ENCODE measurements around the gene WNT5A. TPM values are rescaled to one million over a fixed set of nuclear protein-coding genes. Genes with fewer than 3 reads are reported as not detected.

Gene WNT5A
- total RNA-seq, 1 donor from 2014 or later = 10.7 TPM

DNA sequence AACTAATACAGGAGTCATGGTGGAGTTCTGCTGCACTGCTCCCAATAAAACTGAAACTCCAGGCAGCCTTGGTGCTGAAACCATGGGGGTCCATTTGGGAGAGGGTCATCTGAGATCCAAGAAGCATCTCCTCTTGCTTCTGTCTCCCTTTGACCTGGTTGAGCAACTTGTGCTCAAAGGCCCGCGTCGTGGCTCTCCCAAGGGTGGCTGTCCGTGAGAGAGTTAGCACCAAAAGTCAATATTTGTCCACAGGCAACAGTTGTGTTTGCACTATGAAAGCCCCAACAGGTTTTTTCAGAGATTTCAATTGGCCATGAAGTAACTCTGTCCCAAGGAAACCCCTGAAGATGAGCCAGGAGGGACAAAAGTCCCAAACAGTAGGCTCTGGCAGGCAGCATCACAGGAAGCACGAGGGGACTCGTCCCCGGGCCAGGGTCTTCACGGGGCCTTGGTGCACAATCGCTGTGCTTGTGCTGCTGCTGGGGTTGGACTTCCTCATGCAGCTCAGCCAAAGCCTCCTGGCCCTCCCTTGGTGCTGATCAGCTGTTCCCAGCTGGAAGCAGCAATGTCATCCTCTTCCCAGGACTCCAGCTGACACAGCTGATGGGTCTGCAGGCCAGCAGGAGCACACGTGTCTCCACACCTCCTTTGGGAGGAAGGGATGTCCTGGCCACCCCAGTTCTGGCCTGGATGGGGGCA is 39.4 kb upstream of the WNT5A start:
- no peak overlapping the region for H3K4me3 ChIP-seq (ENCODE audit: low read depth, low read length)
- no peaks in the 10 kb centered on the region for H3K27me3 ChIP-seq (ENCODE audit: control insufficient read depth, insufficient read depth, low read length)
- no peaks in the 10 kb centered on the region for H3K36me3 ChIP-seq (ENCODE audit: control insufficient read depth, insufficient read depth, low read length)
- DNase-seq (ENCODE audit: low read depth) = no peak
- TF ChIP-seq, protein P1, sequence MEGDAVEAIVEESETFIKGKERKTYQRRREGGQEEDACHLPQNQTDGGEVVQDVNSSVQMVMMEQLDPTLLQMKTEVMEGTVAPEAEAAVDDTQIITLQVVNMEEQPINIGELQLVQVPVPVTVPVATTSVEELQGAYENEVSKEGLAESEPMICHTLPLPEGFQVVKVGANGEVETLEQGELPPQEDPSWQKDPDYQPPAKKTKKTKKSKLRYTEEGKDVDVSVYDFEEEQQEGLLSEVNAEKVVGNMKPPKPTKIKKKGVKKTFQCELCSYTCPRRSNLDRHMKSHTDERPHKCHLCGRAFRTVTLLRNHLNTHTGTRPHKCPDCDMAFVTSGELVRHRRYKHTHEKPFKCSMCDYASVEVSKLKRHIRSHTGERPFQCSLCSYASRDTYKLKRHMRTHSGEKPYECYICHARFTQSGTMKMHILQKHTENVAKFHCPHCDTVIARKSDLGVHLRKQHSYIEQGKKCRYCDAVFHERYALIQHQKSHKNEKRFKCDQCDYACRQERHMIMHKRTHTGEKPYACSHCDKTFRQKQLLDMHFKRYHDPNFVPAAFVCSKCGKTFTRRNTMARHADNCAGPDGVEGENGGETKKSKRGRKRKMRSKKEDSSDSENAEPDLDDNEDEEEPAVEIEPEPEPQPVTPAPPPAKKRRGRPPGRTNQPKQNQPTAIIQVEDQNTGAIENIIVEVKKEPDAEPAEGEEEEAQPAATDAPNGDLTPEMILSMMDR (IDR thresholded peaks at IDR 0.05; ENCODE audit: insufficient read depth, low read length, poor library complexity, severe bottlenecking) = no peak

DNA sequence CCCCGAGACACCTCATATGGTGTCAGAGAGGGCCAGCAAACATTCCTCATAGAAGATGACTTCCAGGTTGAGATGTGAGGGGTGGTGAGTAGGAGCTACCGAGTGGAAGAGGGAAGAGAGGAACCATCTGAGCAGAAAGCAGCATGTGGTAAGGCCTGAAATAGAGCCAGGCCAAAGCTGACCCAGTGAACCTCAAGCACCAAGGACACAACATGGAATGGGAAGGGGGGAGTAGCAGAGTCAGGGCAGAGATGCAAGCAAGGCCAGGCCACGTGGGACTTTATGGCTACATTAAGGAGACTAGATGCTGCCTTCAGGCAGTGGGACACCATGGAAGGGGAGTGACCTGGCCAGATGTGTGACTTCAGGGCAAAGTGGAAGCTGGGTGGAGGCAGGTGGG is 38.3 kb upstream of the WNT5A start:
- TF ChIP-seq, protein P1 (IDR thresholded peaks at IDR 0.05; ENCODE audit: insufficient read depth, low read length, poor library complexity, severe bottlenecking) = no peak
- Histone ChIP-seq H3K36me3 (ENCODE audit: control insufficient read depth, insufficient read depth, low read length) (no peaks in the 10 kb centered on the region), H3K4me3 (ENCODE audit: low read depth, low read length) (no peak overlapping the region), H3K27me3 (ENCODE audit: control insufficient read depth, insufficient read depth, low read length) (no peaks in the 10 kb centered on the region)
- DNase-seq (ENCODE audit: low read depth) = no peak

DNA sequence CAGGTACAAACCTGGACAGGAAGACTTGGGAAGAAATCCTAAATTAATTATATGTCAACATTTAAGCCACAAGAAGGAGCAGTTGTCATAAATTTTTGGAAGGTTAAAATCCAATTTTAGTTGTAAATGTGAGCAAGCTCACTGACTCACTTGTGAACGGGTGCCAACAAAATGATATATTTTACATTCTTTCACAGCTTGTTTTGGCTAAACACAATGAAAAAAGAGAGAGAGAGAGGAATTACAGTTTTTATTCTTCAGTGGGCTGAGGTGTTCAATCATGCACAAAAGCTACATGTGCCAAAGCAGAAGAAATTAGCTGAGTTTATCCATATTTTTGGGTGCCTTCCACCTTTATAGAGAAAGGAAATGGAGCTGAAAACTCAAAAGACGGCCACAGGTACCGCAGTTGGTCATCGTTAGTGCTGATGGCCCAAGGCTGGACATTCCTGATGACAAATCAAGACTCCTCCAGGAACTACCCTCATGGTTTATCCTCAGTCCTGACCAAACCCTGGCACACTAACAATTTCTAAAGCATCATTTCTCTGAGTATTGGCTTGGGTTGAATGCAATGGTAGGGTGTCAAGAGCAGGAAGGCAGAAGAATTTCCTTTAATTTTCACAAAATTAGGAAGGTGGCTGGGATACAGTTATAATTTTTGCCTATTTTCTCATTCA is 37.6 kb upstream of the WNT5A start:
- TF ChIP-seq, protein P1 (IDR thresholded peaks at IDR 0.05; ENCODE audit: insufficient read depth, low read length, poor library complexity, severe bottlenecking) = no peak
- H3K4me3 ChIP-seq (ENCODE audit: low read depth, low read length) = no peak overlapping the region
- no peaks in the 10 kb centered on the region for H3K27me3 ChIP-seq (ENCODE audit: control insufficient read depth, insufficient read depth, low read length)
- H3K36me3 ChIP-seq (ENCODE audit: control insufficient read depth, insufficient read depth, low read length) = no peaks in the 10 kb centered on the region
- no peak for DNase-seq (ENCODE audit: low read depth)

DNA sequence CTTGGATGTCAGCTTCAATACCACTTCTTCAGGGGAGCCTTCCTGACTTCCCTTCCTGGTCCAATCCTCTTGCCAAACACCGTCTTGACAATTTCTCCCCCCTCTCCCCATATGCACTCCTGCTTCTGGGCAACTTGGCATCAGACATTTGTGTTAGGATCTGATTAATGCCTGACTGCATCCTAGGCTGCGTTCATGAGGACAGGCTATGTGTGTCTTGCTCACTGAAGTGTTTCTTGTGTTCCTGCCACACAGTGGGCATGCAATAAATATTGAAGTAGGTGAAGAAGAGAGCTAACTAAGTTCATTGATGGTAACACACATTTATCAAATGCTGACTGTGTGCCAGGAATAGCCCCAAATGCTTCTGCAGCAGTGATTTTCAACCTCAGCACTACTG is 36.4 kb upstream of the WNT5A start:
- TF ChIP-seq, protein P1 (IDR thresholded peaks at IDR 0.05; ENCODE audit: insufficient read depth, low read length, poor library complexity, severe bottlenecking) = no peak
- no peak for DNase-seq (ENCODE audit: low read depth)
- H3K36me3 ChIP-seq (ENCODE audit: control insufficient read depth, insufficient read depth, low read length) = no peaks in the 10 kb centered on the region
- H3K4me3 ChIP-seq (ENCODE audit: low read depth, low read length) = no peak overlapping the region
- no peaks in the 10 kb centered on the region for H3K27me3 ChIP-seq (ENCODE audit: control insufficient read depth, insufficient read depth, low read length)

DNA sequence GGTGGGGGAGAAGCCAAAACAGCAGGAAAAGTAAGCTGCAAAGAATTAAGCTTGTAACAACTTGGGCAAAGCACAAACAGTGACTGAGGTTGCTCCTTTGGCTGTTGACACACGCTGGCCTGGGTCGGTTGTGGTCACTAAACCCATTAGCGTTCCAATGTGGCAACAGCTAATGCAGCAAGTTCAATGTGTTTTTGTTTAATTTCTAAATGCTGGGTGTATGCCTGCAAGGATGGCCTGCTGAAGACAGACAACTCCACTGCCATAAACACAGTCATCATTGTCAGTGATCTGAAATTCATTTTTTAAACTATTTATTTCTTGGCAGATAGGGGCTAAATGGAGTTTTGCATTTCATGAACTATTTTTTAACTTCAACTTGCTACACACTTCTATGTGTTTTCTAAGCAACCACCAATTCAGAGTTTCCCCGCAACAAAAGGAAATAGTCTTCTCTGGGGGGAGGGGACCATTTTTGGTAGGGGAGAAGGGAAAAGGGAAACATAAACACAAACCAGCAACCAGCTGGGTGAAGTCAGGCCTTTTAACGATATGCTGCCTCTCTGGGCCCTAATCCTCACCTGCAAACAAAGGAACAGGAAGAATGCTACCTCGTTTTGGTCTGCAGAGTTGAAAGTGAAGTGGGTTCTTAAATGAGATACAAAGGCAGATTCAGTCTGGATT is 34.8 kb upstream of the WNT5A start:
- no peak for DNase-seq (ENCODE audit: low read depth)

More for the DNA sequence above, 34.8 kb upstream of the WNT5A start:
- H3K27me3 ChIP-seq (ENCODE audit: control insufficient read depth, insufficient read depth, low read length) = no peaks in the 10 kb centered on the region
- H3K4me3 ChIP-seq (ENCODE audit: low read depth, low read length) = no peak overlapping the region
- H3K36me3 ChIP-seq (ENCODE audit: control insufficient read depth, insufficient read depth, low read length) = no peaks in the 10 kb centered on the region
- TF ChIP-seq, protein P1 (IDR thresholded peaks at IDR 0.05; ENCODE audit: insufficient read depth, low read length, poor library complexity, severe bottlenecking) = no peak
